Gastrocnemius medialis (tissue), 4 donors: Measurements from ENCODE around the gene LMLN. TPM values are rescaled to one million over a fixed set of nuclear protein-coding genes. Genes with fewer than 3 reads are reported as not detected.

Experiments used
- ATAC-seq, 2 donors: fragments of 150-250 bp; one replicate each; pipeline ENCODE4 v1.9.1; 2016
- DNase-seq, 2 donors: peaks; one replicate each; pipeline ENCODE4 v3.0.0-alpha.2; 2019
- H3K27ac ChIP-seq, 4 donors: fragments of 200-600 bp; sonication (generic); 1 replicate in 1 of 4; 2 replicates in 3 of 4; pipeline ENCODE4 v1.5.1; 2016 to 2018; ENCODE audit warnings: mild to moderate bottlenecking in 2 of 4, moderate library complexity in 1 of 4
- H3K27me3 ChIP-seq, 3 donors: fragments of 200-600 bp; sonication (generic) in 2 of 3; 1 replicate in 1 of 3; 2 replicates in 2 of 3; pipeline versions ENCODE4 v1.5.1 to v1.6.0; 2016 to 2019; ENCODE audit warnings: mild to moderate bottlenecking in 1 of 3, moderate library complexity in 1 of 3
- H3K36me3 ChIP-seq, 2 donors: fragments of 200-600 bp; sonication (generic) in 1 of 2; one replicate each; pipeline ENCODE4 v1.5.1; 2017 to 2018
- H3K4me1 ChIP-seq, 2 donors: fragments of 200-600 bp; sonication (generic) in 1 of 2; one replicate each; pipeline ENCODE4 v1.5.1; 2016 to 2017; ENCODE audit warnings: mild to moderate bottlenecking in 2 of 2
- H3K4me3 ChIP-seq, 4 donors: fragments of 200-600 bp; sonication (generic) in 3 of 4; 1 replicate in 1 of 4; 2 replicates in 3 of 4; pipeline ENCODE4 v1.5.1; 2016 to 2019; ENCODE audit warnings: mild to moderate bottlenecking in 2 of 4
- H3K9me3 ChIP-seq, 3 donors: fragments of 200-600 bp; sonication (generic) in 2 of 3; 1 replicate in 1 of 3; 2 replicates in 2 of 3; pipeline ENCODE4 v1.5.1; 2016 to 2019
- CTCF ChIP-seq, 5 experiments: fragments of 450-650 bp in 3 of 5; fragments of 200-600 bp in 2 of 5; sonication (generic) in 2 of 5; IDR thresholded peaks in 4 of 5; conservative IDR thresholded peaks in 1 of 5; 1 replicate in 4 of 5; 2 replicates in 1 of 5; pipeline ENCODE4 v1.5.1; 2016 to 2019; ENCODE audit warnings: antibody characterized with exemption in 5 of 5, mild to moderate bottlenecking in 3 of 5, moderate library complexity in 3 of 5
- POLR2A ChIP-seq, 2 donors: fragments of 450-650 bp; IDR thresholded peaks; one replicate each; pipeline ENCODE4 v1.6.1; 2017; ENCODE audit warnings: antibody characterized with exemption in 2 of 2, mild to moderate bottlenecking in 2 of 2, moderate library complexity in 2 of 2
- in situ Hi-C, 4 donors: fragments of 200-750 bp; cut with MboI; loops; one replicate each; pipeline versions ENCODE4 v1.15.0 to v1.8.0; 2017; ENCODE audit warnings: low sequenced_read_pairs in 4 of 4
- intact Hi-C: fragments of 100-400 bp; cut with DNase I; formaldehyde crosslinking; loops from one replicate; pipeline ENCODE4 v1.15.1; 2023; ENCODE audit warnings: low total_unique reads
- total RNA-seq, 4 donors: library from RNA; depleted of rRNA; stranded (reverse); fragments of >200 nt; gene quantifications; one replicate each; pipeline versions ENCODE4 v1.1.0 to v1.2.3, GENCODE V29; 2016

LMLN gene
- total RNA-seq, 4 donors from 2014 or later, result 2.7 to 8.8 (median 4.6) TPM

DNA sequence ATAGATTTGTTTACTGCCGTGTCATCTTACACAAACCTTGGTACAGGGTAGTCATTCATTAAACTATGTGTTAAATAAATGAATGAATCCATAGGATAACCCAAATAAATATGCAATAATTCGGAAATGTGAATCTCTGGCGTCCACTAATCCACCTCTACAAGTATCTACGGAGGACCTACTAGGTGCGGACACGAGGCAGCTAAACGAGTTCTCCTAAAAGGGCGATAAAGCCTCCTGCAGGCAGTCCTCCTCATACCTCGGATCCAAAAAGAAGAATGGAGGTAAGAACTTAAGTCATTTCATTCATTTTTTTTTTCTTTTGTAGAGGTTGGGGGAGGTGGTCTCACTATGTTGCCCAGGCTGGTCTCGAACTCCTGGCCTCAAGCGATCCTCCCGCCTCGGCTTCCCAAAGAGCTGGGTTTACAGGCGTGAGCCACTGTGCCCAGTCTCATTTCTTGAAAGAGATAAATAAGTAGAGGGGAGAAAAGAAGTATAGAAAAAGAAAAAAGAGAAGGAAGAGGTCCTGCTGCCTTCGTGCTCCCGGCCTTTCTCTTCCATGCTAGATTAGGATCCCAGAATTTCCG, 10.7 kb upstream of the LMLN start:
- DNase-seq (no peak), ATAC-seq (no peak)
- intact Hi-C loops, result no loop called here
- Histone ChIP-seq H3K9me3 (no peaks in the 10 kb centered on the region), H3K36me3 (peaks cover 7 to 34% of the 10 kb centered on the region in 2 donors), H3K4me1 (peaks cover 23 to 27% of the 10 kb centered on the region in 2 donors), H3K4me3 (peak overlapping the region; percentile 53 to 75 (median 72)), H3K27ac (peak overlapping the region; percentile 83 to 89 (median 87)), H3K27me3 (no peaks in the 10 kb centered on the region)
- in situ Hi-C loops, result no loop called here
- TF ChIP-seq CTCF (IDR thresholded peaks at IDR 0.05 in 4 of 5, conservative IDR thresholded peaks at IDR 0.05 in 1 of 5) (no peak), POLR2A (IDR thresholded peaks at IDR 0.05) (no peak)

- peak within 1 kb of the TSS; percentile 53 to 75 (median 72) for H3K4me3 ChIP-seq
- H3K36me3 ChIP-seq, result peaks cover 7 to 42% of the 10 kb centered on the region in 2 donors
- H3K4me1 ChIP-seq, result peaks cover 23 to 27% of the 10 kb centered on the region in 2 donors
- H3K27me3 ChIP-seq, result no peaks in the 10 kb centered on the region
- peak within 1 kb of the TSS; percentile 83 to 89 (median 87) for H3K27ac ChIP-seq
- no peaks in the 10 kb centered on the region for H3K9me3 ChIP-seq
- peak; percentile 95 to 96 for ATAC-seq
- peak; percentile 68 to 81 for DNase-seq
- intact Hi-C loops (loop anchor here (1.0 to 10.0 kb wide), 2 partner anchors 10 to 195 kb away; partner anchors contain the start of gene LMLN), in situ Hi-C loops (no loop called here)
- TF ChIP-seq CTCF (IDR thresholded peaks at IDR 0.05 in 4 of 5, conservative IDR thresholded peaks at IDR 0.05 in 1 of 5) (peak in 1 of 5 experiments; percentile 7), POLR2A (IDR thresholded peaks at IDR 0.05) (peak; percentile 80 to 87)
These were observed 10.0 kb upstream of the LMLN start, which contains the start of gene RPL35A for GRCh38 chr3:197949778-197950676. Gene RPL35A (plus strand): TSS chr3:197950190. CDS start chr3:197950968, 778 bp downstream.

- peak overlapping the region; percentile 83 to 89 (median 87) for H3K27ac ChIP-seq
- intact Hi-C loops, result loop anchor here (1.0 to 10.0 kb wide), 2 partner anchors 10 to 196 kb away; partner anchors contain the start of gene LMLN
- ATAC-seq, result no peak
These were observed 9.3 kb upstream of the LMLN start for GRCh38 chr3:197950677-197951061.

More at GRCh38 chr3:197950677-197951061, 9.3 kb upstream of the LMLN start:
- TF ChIP-seq POLR2A (IDR thresholded peaks at IDR 0.05) (no peak), CTCF (IDR thresholded peaks at IDR 0.05 in 4 of 5, conservative IDR thresholded peaks at IDR 0.05 in 1 of 5) (no peak)
- Histone ChIP-seq H3K4me3 (peak overlapping the region; percentile 53 to 75 (median 72)), H3K27me3 (no peaks in the 10 kb centered on the region), H3K36me3 (peaks cover 7 to 48% of the 10 kb centered on the region in 2 donors), H3K9me3 (no peaks in the 10 kb centered on the region), H3K4me1 (peaks cover 23 to 27% of the 10 kb centered on the region in 2 donors)
- DNase-seq, result no peak
- in situ Hi-C loops, result no loop called here
